NCI-H146 treated with DMSO at 0.1 percent for 48 hours (cell line): Measurements from ENCODE around the gene DYNC1H1.

Experiments used
- DNase-seq: peaks from one replicate; lab custom pipeline; 2025; ENCODE audit not compliant: unreplicated experiment; lab: John Stamatoyannopoulos, UW

Gene DYNC1H1

DNA sequence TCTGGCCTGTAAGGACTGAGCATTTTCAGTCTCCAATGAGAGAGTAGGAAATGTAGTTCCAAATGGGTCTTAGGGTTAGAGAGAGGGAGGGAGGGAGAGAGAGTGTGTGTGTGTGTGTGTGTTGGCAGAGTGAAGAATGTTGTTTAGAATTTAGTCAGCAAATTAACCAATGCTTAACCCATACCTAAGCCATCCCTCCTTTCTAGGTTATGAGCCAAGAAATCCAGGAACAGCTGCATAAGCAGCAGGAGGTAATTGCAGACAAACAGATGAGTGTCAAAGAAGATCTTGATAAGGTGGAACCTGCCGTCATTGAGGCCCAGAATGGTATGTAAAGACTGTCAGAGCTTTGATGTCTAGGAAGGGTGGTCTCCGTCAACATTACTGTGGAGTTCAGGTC lies 65.6 kb downstream of the DYNC1H1 start:
- DNase-seq: no peak

DNA sequence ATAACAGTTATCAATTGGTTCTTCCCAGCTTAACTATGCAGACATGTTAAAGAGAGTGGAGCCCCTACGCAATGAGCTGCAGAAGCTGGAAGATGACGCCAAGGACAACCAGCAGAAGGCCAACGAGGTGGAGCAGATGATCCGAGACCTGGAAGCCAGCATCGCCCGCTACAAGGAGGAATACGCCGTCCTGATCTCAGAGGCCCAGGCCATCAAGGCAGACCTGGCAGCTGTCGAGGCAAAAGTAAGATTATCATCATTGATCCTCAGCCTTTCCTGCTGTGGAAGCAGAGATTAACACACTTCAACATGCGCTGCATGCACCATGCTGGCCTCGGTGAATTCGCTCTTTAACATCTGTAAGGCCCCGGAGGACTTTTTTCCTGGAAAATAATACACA lies 68.9 kb downstream of the DYNC1H1 start:
- DNase-seq: no peak

DNA sequence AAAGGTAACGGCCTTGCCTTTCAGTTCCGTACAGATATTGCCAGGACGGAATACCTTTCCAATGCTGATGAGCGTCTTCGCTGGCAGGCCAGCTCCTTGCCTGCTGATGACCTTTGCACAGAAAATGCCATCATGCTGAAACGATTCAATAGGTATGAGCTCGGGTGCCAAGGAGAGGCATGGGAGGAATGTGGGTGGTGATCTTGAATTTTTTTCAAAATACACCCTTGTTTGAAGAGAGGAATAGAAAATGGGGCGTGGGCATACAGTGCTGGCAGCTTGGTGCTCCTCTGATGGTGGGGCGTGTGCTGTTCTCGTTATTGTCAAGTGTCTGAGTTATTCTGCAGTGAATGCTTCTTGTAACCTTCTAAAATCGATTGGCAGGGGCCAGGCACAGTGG lies 69.9 kb downstream of the DYNC1H1 start:
- DNase-seq: no peak

DNA sequence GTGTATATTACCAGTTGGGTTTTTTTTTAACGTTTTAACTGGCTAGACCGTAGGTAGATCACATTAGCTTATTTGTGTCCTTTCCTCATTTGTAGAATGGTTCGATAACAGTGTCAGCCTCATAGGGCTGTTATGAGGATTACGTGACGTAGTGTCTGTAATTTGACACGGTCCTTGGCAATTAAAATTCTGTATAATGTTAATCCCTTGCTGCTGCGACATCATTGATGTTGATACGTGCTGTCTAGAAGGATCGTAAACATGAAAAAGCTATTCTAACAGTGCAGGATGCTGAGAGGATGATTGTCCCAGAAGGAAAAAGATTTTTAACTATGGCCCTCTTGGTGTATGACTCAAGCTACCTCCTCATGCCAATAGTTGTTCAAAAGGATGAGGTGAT lies 71.5 kb downstream of the DYNC1H1 start:
- no peak for DNase-seq

DNA sequence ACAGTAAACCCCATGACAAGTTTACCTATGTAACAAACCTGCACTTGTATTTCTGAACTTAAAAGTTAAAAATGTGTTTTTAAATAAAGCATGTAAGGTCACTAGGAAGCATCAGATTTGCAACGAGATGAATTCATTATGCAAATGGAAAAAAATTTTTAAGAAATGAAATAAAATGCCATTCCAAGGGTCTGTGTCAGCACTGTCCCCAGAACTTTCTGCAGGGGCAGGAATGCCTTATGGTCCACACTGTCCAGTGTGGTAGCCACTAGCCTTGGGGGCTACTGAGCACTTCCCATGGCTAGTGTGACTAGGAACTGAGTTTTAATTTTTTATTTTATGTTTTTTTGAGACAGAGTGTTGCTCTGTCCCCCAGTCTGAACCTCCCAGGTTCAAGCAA lies 73.3 kb downstream of the DYNC1H1 start:
- no peak for DNase-seq

DNA sequence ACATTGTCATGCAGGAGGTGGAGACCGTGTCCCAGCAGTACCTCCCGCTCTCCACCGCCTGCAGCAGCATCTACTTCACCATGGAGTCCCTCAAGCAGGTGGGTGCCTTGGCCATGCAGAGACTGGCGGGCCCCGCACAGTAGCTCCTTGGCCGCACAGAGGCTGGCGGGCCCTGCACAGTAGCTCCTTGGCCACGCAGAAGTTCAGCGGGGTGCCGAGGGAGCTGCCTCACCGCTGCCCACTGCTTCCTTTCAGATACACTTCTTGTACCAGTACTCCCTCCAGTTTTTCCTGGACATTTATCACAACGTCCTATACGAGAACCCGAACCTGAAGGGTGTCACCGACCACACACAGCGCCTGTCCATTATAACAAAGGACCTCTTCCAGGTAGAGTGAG lies 74.8 kb downstream of the DYNC1H1 start:
- no peak for DNase-seq

DNA sequence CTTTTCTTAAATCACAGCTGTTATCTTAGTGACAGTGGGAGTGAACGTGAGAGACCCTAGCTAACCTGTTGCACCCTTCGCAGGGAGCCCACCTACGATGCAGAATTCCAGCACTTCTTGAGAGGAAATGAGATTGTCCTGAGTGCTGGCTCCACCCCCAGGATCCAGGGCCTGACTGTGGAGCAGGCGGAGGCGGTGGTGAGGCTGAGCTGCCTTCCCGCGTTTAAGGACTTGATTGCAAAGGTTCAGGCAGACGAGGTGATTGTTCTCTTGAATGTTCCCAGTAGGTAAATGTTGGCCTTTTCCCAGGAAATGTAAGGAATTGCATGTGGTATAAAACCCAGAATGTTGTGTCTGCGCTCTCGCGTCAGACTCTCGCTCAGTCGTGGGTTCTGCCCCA lies 75.8 kb downstream of the DYNC1H1 start:
- no peak for DNase-seq

DNA sequence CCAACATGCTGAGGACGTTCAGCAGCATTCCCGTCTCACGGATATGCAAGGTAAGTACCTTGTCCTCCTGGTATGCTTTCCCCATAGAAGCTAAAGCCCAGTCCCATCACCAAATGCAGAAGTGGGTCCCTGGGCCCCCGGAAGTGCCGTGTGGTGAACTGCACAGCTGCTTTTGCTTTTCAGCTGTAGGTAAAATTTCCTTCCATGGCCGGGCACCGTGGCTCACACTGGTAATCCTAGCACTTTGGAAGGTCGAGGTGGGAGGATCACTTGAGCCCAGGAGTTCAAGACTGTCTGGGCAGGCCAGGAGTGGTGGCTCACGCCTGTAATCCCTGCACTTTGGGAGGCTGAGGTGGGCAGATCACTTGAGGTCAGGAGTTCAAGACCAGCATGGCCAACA lies 78.3 kb downstream of the DYNC1H1 start:
- DNase-seq: no peak

DNA sequence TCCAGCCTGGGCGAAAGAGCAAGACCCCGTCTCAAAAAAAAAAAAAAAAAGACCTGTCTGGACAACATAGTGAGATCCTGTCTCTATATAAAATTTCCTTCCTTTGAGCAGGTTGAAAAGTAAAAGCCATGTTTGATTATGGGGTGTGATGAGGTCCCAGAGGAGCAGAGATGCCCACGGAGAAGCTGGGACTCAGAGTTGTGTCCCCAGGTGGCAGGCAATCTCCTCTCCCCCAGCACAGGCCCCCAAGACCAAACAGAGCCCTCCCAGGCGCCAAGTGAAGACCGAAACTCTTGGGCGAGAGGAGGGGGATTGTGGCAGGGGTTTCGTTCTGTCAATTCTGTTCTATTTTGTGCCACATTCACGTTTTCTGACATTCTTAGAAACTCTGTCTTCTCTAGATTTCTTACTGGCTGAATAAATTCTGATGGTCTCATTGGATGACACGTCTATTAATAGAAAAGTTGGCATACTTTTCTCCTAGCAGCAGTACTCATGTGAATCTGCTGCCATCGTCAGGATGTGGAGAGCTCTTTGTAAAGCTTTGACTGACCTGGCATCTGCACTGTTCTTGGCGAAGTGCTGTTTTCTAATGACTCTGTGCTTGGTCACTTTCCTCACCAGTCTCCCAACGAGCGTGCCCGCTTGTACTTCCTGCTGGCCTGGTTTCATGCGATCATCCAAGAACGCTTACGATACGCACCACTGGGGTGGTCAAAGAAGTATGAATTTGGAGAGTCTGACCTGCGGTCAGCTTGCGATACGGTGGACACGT lies 79.1 kb downstream of the DYNC1H1 start:
- no peak for DNase-seq

DNA sequence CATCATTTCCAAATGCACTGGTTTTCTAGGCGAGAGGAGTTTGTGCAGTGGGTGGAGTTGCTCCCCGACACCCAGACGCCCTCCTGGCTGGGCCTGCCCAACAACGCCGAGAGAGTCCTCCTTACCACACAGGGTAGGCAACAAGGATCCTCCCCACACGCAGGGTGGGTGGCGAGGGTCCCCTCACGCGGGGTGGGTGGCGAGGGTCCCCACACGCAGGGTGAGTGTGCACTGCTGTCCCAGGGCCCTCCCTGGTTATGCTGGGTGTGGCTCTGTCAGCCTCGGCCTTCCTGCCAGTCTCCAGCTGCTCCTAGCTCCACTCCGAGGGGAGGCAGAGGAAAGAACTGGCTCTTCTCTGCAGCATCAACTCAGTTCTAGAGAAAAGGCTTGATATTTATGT lies 80.2 kb downstream of the DYNC1H1 start:
- no peak for DNase-seq

DNA sequence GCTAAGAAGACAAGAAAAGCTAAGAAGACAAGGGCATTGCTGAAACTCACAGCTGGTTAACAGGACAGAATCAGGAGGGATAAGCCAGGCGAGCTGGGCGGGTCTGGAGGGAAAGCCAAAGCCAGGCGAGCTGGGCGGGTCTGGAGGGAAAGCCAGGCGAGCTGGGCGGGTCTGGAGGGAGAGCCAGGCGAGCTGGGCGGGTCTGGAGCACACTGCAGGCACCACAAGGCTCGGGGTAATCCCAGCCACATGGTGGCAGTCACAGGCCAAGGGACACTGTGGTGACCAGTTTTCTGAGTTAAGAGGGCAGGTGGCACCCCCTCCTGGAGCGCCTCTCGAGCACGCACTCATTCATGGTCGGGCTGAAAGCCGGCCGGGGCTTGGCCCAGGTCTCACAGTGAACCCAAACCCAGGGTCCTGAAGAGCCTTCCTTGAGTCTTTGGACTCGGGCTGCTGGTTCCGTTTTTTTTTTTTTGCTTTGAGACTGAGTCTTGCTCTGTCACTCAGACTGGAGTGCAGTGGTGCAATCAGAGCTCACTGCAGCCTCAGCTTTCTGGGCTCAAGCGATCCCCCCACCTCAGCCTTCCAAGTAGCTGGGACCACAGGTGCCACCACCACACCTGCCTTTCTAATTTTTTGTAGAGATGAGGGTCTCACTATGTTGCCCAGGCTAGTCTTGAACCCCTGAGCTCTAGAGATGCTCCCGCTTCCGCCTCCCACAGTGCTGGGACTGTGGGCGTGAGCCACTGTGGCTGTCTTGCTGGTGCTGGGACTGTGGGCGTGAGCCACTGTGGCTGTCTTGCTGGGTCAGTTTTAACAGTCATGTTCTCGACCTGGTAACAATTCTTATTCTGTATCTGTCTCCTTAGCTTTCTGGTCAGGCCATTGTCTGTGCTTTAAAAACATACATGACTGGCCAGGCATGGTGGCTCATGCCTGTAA lies 82.2 kb downstream of the DYNC1H1 start:
- no peak for DNase-seq

DNA sequence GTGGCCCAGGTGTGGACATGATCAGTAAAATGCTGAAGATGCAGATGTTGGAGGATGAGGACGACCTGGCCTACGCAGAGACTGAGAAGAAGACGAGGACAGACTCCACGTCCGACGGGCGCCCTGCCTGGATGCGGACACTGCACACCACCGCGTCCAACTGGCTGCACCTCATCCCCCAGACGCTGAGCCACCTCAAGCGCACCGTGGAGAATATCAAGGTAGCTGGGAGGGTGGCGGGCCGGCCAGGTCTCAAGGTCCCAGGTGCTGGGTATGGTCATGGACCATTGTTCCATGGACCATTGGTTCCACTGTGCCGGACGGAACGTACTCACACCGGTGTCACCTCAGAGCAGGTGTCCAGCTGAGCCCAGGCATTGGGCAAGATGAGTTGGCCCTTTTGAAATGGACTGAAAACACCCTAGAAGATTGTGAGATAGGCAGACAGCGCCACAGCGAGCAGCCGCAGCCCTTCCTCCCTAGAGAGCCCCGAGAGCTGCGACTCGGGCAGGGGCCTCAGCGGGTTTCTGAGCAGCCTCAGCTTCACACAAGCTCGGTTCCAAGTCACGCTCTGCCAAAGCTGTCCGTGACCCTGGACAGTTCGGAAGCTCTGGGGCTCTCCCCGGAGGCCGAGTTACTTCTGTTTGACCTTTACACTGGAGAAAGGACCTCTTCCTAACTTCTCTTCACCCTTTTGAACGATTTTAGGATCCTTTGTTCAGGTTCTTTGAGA lies 83.6 kb downstream of the DYNC1H1 start:
- DNase-seq: no peak

DNA sequence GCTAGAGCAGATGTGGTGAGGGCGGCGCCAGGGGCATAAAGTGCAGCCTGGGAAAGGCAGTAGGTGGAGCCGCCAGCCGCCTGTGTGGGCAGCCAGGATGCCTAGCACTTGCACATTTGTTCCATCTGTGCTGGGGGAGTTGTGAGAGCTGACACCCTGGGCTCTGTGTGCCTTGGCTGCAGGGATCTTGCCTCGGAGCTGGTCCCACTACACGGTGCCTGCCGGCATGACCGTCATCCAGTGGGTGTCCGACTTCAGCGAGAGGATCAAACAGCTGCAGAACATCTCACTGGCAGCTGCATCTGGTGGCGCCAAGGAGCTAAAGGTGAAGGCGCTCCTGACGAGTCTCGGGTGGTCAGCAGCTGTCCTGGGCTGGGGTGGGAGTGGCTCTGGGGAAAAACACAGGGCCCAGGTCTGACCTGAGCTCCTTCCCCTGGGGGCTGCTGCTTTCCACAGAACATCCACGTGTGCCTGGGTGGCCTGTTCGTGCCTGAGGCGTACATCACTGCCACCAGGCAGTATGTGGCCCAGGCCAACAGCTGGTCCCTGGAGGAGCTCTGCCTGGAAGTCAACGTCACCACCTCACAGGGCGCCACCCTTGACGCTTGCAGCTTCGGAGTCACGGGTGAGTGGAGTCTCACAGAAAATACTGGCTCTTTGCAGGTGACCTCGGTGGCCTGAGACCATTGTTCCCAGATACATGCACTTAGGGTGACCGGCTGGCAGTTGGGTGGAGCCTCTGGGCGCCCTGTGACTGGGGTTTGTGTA lies 85.1 kb downstream of the DYNC1H1 start:
- no peak for DNase-seq

DNA sequence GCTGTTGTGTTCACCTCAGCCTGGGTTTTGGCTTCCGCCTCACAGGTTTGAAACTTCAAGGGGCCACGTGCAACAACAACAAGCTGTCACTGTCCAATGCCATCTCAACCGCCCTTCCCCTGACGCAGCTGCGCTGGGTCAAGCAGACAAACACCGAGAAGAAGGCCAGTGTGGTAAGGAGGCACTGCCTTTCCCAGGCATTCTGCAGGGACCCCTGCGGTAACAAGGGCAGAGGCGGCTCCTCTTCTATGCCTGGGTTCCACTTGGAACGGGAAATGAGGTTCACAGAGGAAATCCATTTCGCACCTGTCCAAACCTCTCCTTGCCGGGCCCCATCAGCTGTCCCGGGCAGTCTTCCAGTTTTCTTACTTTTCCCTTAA lies 85.6 kb downstream of the DYNC1H1 start:
- no peak for DNase-seq

DNA sequence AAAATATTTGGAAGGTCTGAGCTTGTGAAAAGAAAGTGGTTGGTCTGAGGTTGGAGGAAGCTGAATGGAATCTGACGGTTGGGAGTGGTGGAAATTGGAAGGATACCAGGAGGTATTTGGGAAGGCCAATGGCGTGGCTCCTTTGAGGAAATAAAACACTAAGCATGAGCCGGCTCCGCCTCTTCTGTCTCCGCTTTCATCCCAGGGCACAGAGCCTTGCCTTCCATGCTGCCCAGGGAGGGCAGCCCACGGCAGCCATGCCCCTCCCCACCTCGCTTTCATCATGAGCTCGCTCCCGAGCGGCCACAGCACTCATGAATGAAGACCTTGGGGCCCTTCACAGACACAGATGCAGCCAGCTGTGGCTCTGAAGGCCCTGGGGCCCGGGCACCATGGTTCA lies 86.3 kb downstream of the DYNC1H1 start:
- no peak for DNase-seq

DNA sequence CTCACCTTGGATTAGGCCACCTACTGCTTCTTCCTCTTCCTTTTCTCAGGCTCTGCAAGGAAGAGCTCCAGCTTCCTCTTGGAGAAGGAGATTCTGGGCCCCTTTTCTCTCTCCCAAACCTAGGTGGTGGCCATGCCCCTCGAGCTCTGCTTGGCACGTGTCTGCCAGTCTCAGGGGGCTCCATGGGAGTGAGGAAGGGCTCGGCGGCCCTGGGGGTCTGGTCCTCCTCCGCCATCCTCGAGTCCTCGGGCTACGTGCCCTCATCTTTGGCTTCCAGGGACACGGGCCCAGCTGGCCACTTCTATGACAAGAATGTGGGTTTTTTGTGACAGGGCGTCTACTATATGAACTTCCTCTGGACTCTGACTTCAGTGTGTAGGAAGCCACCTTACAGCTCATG lies 88.1 kb downstream of the DYNC1H1 start:
- DNase-seq: no peak

DNA sequence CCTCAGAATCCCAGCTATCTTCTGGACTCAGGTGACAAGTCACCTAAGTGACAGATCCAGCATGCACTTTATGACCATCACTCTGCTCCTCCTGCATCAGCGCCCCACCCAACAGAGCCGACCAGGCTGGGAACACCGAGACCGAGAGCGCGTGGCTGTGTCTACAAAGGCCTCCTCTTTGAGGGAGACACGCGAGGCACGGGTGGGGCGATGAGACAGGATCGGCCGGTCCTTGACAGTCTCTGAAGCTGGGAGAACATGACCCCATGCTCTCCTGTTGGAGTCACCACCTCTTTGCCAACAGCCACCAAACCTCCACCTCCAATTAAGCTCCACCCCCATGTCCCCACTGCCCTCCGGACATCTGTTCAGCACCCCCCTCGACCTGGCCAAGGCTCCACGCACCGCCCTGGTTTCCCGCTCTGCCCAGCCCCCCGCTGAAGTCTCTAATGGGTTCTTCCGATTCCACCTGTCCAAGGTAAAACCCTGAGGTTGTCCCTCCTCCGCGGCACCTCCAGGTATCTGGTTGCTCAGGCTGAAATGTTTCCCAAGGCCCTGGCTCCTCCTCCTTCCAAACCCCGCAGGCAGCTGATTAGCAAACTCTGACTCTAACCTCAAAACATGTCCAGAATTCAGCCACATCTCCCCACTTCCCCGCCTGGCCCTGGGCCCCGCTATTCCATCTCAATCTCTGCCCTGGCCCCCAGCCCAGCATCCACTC lies 91.0 kb downstream of the DYNC1H1 start:
- DNase-seq: no peak

DNA sequence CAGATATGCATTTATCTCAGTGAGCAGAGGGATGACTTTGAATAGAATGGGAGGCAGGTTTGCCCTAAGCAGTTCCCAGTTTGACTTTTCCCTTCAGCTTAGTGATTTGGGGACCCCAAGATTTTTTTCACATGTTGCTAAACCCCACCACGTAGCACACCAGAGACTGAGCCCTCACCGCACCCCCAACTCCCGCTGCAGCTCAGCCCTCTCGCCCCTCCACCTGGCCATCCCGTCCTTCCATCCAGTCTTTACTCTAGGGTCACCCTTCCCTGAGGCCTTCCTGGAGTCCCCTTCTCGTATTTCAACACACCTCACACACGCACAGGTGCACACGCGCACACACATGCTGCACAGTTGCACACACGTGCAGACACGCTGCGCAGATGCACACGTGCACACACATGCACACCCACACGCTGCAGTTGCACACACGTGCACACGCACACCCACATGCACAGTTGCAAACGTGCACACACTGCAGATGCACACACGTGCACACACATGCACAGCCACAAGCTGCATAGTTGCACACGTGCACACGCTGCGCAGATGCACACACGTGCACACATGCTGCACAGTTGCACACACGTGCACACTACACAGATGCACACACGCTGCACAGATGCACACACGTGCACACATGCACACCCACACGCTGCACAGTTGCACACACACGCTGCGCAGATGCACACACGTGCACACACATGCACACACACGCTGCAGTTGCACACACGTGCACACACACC lies 92.5 kb downstream of the DYNC1H1 start:
- DNase-seq: no peak

DNA sequence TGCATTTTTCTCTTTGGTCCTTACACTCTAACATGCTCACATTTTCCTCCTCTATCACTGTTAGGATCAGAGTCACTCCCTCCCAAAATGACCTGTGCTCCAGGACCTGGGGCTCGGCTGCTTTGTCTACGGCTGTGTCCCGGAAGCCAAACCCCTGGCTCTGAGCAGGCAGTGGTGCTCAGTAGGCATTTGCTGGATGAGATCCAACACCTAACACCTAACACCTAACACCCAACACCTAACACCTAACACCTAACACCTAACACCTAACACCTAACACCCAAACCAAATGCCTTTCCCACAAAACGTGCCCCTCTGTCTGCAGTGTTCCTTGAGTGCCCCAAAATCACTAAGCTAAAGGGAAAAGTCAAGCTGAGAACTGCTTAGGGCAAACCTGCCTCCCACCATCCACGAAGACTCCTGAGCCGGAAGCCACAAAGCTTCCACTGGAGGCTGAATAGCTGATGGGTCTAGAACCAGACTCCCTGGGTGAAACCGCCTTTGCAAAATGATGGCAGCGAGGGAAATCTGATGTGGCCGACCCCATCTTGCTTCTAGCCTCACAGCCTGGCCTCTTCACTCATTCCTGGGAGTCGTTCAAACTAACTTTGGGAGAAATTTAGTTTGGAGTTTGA lies 93.2 kb downstream of the DYNC1H1 start:
- DNase-seq: no peak
